GM12872 (cell line): ENCODE measurements around the gene AFF4.

Experiments
- CTCF ChIP-seq: IDR thresholded peaks from 3 replicates; pipeline ENCODE4 v1.5.1; 2011; ENCODE audit warnings: low read depth, mild to moderate bottlenecking, low read length, moderate library complexity; ENCODE audit not compliant: insufficient read depth

The AFF4 gene

GRCh38 chr5:132829742-132830435, 133.5 kb downstream of the AFF4 start:
- peak; percentile 91 for TF ChIP-seq CTCF

DNA sequence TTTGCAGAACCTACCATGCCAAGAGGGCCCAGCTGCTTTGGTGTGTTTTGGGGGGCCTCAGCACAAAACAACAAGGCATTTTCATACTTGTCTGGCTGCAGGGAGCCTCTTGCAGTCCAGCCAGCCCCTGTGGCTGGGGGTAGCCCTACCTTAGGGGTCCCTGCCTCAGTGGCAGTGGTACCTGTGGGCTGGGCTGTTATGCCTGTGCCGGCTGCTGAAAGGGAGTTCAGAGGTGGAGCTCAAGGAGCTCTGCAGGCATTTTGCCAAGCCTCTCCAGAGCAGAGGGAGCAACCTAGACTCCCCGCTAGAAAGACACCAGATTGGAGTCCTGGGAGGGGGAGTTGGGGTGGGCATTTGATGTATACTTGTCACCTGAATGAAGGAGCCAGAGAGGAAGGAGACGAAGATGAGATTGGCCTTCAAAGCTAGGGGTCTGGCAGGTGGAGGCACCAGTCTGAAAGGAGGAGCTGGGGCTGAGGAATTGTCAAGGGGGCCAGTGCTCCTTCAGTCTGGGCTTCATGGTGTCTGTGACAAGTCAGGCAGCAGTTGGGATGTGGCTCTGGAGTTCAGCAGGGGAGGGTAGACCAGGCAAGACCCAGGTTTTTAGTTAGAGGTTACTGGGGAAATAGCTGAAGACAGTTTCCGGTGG, 134.5 kb downstream of the AFF4 start:
- TF ChIP-seq CTCF = no peak

- no peak for TF ChIP-seq CTCF
These were observed 135.3 kb downstream of the AFF4 start for GRCh38 chr5:132827943-132828673.

- TF ChIP-seq CTCF = no peak
These were observed 136.9 kb downstream of the AFF4 start for GRCh38 chr5:132826424-132827082.

GRCh38 chr5:132825834-132826391, 137.5 kb downstream of the AFF4 start:
- TF ChIP-seq CTCF = no peak
